HCT116 (cell line): ENCODE results near the gene TENM4. TPM values are rescaled to one million over a fixed set of nuclear protein-coding genes. Genes with fewer than 3 reads are reported as not detected.

Experiments used
- ATAC-seq: fragments of 200-7000 bp; cut with Tn5 transposase; 2 replicates; pipeline ENCODE4 v1.9.1; 2020; ENCODE audit warnings: mild to moderate bottlenecking, moderate library complexity
- BruUV-seq: library from RNA; stranded (reverse); fragments of 400-500 nt; replicated peaks from 2 replicates; lab custom pipeline; 2021; lab: Mats Ljungman, UMichigan
- CTCF ChIA-PET: fragments of 300-600 bp; sonication (Branson Sonifier 250); formaldehyde crosslinking; loops from one replicate; lab custom pipeline; 2021; ENCODE audit warnings: antibody characterized with exemption; lab: Charles Lee
- POLR2A ChIA-PET: fragments of 300-600, 350-600 bp; sonication (Branson Sonifier 250); formaldehyde crosslinking; loops from one replicate; lab custom pipeline; 2021; ENCODE audit warnings: antibody characterized with exemption; lab: Charles Lee
- RAD21 ChIA-PET, 2 experiments: fragments of 300-600 bp; sonication (Branson Sonifier 250); formaldehyde crosslinking; loops; one replicate each; lab custom pipeline; 2023; ENCODE audit warnings: low total read pairs in 2 of 2; ENCODE audit not compliant: uncharacterized antibody in 2 of 2, unreplicated experiment in 2 of 2, low non-redundant PET in 1 of 2; lab: Charles Lee
- DNase-seq: peaks from one replicate; pipeline ENCODE4 v3.0.0-alpha.2; 2010; ENCODE audit warnings: low read depth, low spot score
- H2AFZ ChIP-seq: fragments of 200-600 bp; shearing (Covaris generic), sonication (generic); 2 replicates; pipeline ENCODE4 v1.6.1; 2017; ENCODE audit warnings: low read depth, mixed run types, mixed read lengths, antibody characterized with exemption, low read length; ENCODE audit not compliant: poor library complexity, severe bottlenecking
- H3K27ac ChIP-seq: 2 replicates; pipeline ENCODE4 v1.5.1; 2012; ENCODE audit warnings: low read depth, low read length
- H3K27me3 ChIP-seq: fragments of 200-600 bp; sonication (generic); 2 replicates; pipeline ENCODE4 v1.6.1; 2016; ENCODE audit warnings: mixed run types, low read length, mixed read lengths; ENCODE audit not compliant: insufficient read depth
- H3K36me3 ChIP-seq, 2 experiments: fragments of 200-500 bp in 1 of 2; fragments of 200-600 bp in 1 of 2; sonication (Bioruptor generic) in 1 of 2; sonication (generic) in 1 of 2; 2 replicates each; pipeline versions ENCODE4 v1.5.1 to v1.6.1; 2014 to 2016; ENCODE audit warnings: low read length in 2 of 2, inconsistent platforms in 1 of 2, mixed read lengths in 1 of 2, mixed run types in 1 of 2; ENCODE audit not compliant: insufficient read depth in 2 of 2, control insufficient read depth in 1 of 2
- H3K4me1 ChIP-seq, 2 experiments: fragments of 200-600 bp in 1 of 2; sonication (generic) in 1 of 2; 2 replicates each; pipeline versions ENCODE4 v1.5.1 to v1.6.1; 2012 to 2017; ENCODE audit warnings: low read length in 2 of 2, inconsistent platforms in 1 of 2, mild to moderate bottlenecking in 1 of 2, mixed read lengths in 1 of 2, mixed run types in 1 of 2, moderate library complexity in 1 of 2; ENCODE audit not compliant: insufficient read depth in 2 of 2, control insufficient read depth in 1 of 2
- H3K4me2 ChIP-seq: fragments of 200-600 bp; sonication (generic); 2 replicates; pipeline ENCODE4 v1.6.1; 2017; ENCODE audit warnings: mixed run types, low read length, mixed read lengths
- H3K4me3 ChIP-seq, 2 experiments: fragments of 200-600 bp in 1 of 2; sonication (generic) in 1 of 2; replicated peaks in 1 of 2; 2 replicates each; pipeline ENCODE4 v1.5.1; 2011 to 2016; ENCODE audit warnings: low read length in 2 of 2, control low read depth in 1 of 2, low read depth in 1 of 2, mild to moderate bottlenecking in 1 of 2, mixed read lengths in 1 of 2, mixed run types in 1 of 2
- H3K79me2 ChIP-seq: fragments of 200-600 bp; sonication (generic); 2 replicates; pipeline ENCODE4 v1.6.1; 2017; ENCODE audit warnings: mild to moderate bottlenecking, mixed run types, low read length, moderate library complexity, mixed read lengths; ENCODE audit not compliant: insufficient read depth
- H3K9ac ChIP-seq: fragments of 200-600 bp; sonication (generic); 2 replicates; pipeline ENCODE4 v1.6.1; 2016; ENCODE audit warnings: low read length, mixed read lengths
- H3K9me2 ChIP-seq: fragments of 200-600 bp; sonication (generic), shearing (Covaris generic); 2 replicates; pipeline ENCODE4 v1.6.1; 2017; ENCODE audit warnings: mixed run types, mild to moderate bottlenecking, moderate library complexity; ENCODE audit not compliant: insufficient read depth
- H3K9me3 ChIP-seq, 2 experiments: fragments of 200-500 bp in 1 of 2; fragments of 200-600 bp in 1 of 2; sonication (Bioruptor generic) in 1 of 2; sonication (generic) in 1 of 2; 2 replicates each; pipeline ENCODE4 v1.6.1; 2014 to 2017; ENCODE audit warnings: low read length in 2 of 2, mixed read lengths in 2 of 2, inconsistent platforms in 1 of 2, low read depth in 1 of 2, mild to moderate bottlenecking in 1 of 2, mixed run types in 1 of 2, moderate library complexity in 1 of 2; ENCODE audit not compliant: control insufficient read depth in 1 of 2, insufficient read depth in 1 of 2
- H4K20me1 ChIP-seq: fragments of 200-600 bp; sonication (generic), shearing (Covaris generic); 2 replicates; pipeline ENCODE4 v1.6.1; 2017; ENCODE audit warnings: mixed run types, mild to moderate bottlenecking, moderate library complexity; ENCODE audit not compliant: insufficient read depth
- ATF3 ChIP-seq: IDR thresholded peaks from 2 replicates; pipeline ENCODE4 v1.6.1; 2012
- CEBPB ChIP-seq: IDR thresholded peaks from 2 replicates; pipeline ENCODE4 v1.6.1; 2012; ENCODE audit warnings: low read depth
- CTCF ChIP-seq, 3 experiments: fragments of 200-600 bp in 1 of 3; sonication (generic) in 1 of 3; IDR thresholded peaks in 2 of 3; conservative IDR thresholded peaks in 1 of 3; 2 replicates each; pipeline ENCODE4 v1.5.1; 2012 to 2017; ENCODE audit warnings: low read depth in 2 of 3, low read length in 2 of 3, antibody characterized with exemption in 1 of 3, borderline replicate concordance in 1 of 3, control low read depth in 1 of 3, mild to moderate bottlenecking in 1 of 3, mixed read lengths in 1 of 3, mixed run types in 1 of 3, moderate library complexity in 1 of 3; ENCODE audit not compliant: insufficient read depth in 1 of 3
- EGR1 ChIP-seq: IDR thresholded peaks from 2 replicates; pipeline ENCODE4 v1.6.1; 2012; ENCODE audit warnings: low read depth
- EZH2 ChIP-seq: fragments of 200-600 bp; sonication (generic); IDR thresholded peaks from 2 replicates; pipeline ENCODE4 v1.6.1; 2017; ENCODE audit warnings: antibody characterized with exemption, mixed run types
- JUND ChIP-seq: IDR thresholded peaks from 2 replicates; pipeline ENCODE4 v1.6.1; 2012
- MAX ChIP-seq: IDR thresholded peaks from 2 replicates; pipeline ENCODE4 v1.6.1; 2012
- RAD21 ChIP-seq: IDR thresholded peaks from 2 replicates; pipeline ENCODE4 v1.6.1; 2012; ENCODE audit warnings: low read depth, mild to moderate bottlenecking
- SIN3A ChIP-seq: IDR thresholded peaks from 2 replicates; pipeline ENCODE4 v1.6.1; 2012; ENCODE audit warnings: low read depth
- SRF ChIP-seq: IDR thresholded peaks from 2 replicates; pipeline ENCODE4 v1.6.1; 2012; ENCODE audit warnings: low read depth
- ZBTB33 ChIP-seq: IDR thresholded peaks from 2 replicates; pipeline ENCODE4 v1.6.1; 2011; ENCODE audit warnings: mild to moderate bottlenecking, low read length, moderate library complexity; ENCODE audit not compliant: insufficient replicate concordance; ENCODE audit errors: extremely low read depth
- ZFX ChIP-seq: fragments of 450-650 bp; IDR thresholded peaks from 2 replicates; pipeline ENCODE4 v1.6.1; 2017
- ZNF274 ChIP-seq: fragments of 200-500 bp; sonication (Bioruptor generic); IDR thresholded peaks from 2 replicates; pipeline ENCODE4 v1.6.1; 2014; ENCODE audit warnings: mild to moderate bottlenecking, low read depth, low read length, inconsistent platforms
- intact Hi-C: fragments of 100-400 bp; cut with micrococcal nuclease; formaldehyde crosslinking; loops from 2 replicates; pipeline ENCODE4 v1.10.0; 2022
- total RNA-seq: library from RNA; stranded (reverse); gene quantifications from one replicate; pipeline ENCODE4 v1.2.1, GENCODE V29; 2021; ENCODE audit not compliant: unreplicated experiment

The TENM4 gene
- total RNA-seq, 1 experiment from 2014 or later: 0.05 TPM

GRCh38 chr11:79353706-79354105, 87.1 kb downstream of the TENM4 start (continued):
- TF ChIP-seq CTCF (IDR thresholded peaks at IDR 0.05 in 2 of 3, conservative IDR thresholded peaks at IDR 0.05 in 1 of 3; ENCODE audit: borderline replicate concordance in 1 of 3, insufficient read depth in 1 of 3, low read depth in 2 of 3, low read length in 2 of 3) (no peak), EGR1 (no peak), CEBPB (no peak), SRF (no peak), ZFX (no peak), ZBTB33 (no peak), RAD21 (no peak)

GRCh38 chr11:79352349-79352703, 88.5 kb downstream of the TENM4 start:
- DNase-seq: no peak
- intact Hi-C loops: no loop called here
- no peaks in the 10 kb centered on the region for H3K9me3 ChIP-seq
- no peak overlapping the region for H3K4me2 ChIP-seq
- H3K4me1 ChIP-seq: no peaks in the 10 kb centered on the region
- no TSS peak for BruUV-seq
- CTCF ChIA-PET: no interaction called here
- no peak overlapping the region for H3K4me3 ChIP-seq
- POLR2A ChIA-PET: no interaction called here
- peaks cover 4% of the 10 kb centered on the region for H3K27me3 ChIP-seq
- ATAC-seq: no peak
- no peaks in the 10 kb centered on the region for H4K20me1 ChIP-seq
- no peak overlapping the region for H3K27ac ChIP-seq
- RAD21 ChIA-PET: no interaction called here
- H3K36me3 ChIP-seq: no peaks in the 10 kb centered on the region
- no peak overlapping the region for H2AFZ ChIP-seq
- H3K79me2 ChIP-seq: no peaks in the 10 kb centered on the region
- no peak overlapping the region for H3K9ac ChIP-seq
- no peaks in the 10 kb centered on the region for H3K9me2 ChIP-seq
- no peak for TF ChIP-seq MAX
- TF ChIP-seq EZH2: no peak
- TF ChIP-seq CTCF (IDR thresholded peaks at IDR 0.05 in 2 of 3, conservative IDR thresholded peaks at IDR 0.05 in 1 of 3; ENCODE audit: borderline replicate concordance in 1 of 3, insufficient read depth in 1 of 3, low read depth in 2 of 3, low read length in 2 of 3): no peak
- TF ChIP-seq JUND: no peak
- no peak for TF ChIP-seq ATF3
- no peak for TF ChIP-seq SIN3A
- no peak for TF ChIP-seq ZBTB33
- no peak for TF ChIP-seq RAD21
- TF ChIP-seq ZNF274: no peak
